Activated T-cell treated with anti-CD3 and anti-CD28 coated beads, Interleukin-2, amount 50 U/mL, for 1 hour (primary cell): ENCODE results near the gene SLX4IP.
"Not testable (repeated sequence)": the region's sequence is repeated elsewhere in the genome, so short reads cannot be mapped to it uniquely, and the experiment has no call there.

Experiments used
- DNase-seq: peaks from one replicate; pipeline ENCODE4 v3.0.0-alpha.2; 2020

SLX4IP gene

DNA sequence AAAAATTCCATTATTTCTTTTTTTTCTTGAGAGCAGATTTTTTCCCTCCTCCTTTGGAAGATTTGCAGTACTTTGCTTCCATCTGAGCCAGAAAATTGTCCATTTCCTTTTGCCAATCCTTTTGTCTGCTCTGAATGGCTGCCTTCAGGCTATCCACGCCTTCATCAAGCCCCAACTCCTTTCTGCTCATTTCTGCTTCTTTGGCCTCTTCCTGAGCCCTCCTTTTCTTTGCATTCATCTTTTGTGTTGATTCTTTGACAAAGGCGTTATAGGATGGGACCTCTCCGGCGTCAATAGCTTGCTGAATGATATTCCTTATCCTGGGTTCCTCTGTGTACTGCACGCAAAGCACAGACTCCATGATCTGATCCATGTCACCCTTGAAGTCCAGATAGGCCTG is 178.3 kb downstream of the SLX4IP start:
- not testable (repeated sequence) for DNase-seq

DNA sequence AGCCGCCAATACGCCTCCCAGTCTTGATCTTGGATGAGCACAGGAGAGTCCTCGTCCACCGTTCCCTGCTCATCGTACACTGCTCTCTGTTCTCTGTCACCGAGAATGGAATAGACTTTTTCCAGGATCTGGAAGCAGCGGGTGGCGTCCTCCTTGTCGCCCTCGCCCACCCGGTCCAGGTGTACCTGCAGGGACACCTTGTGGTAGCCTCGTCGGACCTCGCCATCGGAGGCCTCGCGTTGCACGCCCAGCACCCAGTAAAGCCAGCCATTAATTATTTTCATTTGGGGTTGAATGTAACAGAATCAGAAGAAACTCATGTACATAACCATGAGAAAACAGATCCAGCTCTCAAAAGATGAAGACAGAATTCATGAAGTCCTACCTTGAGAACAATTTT is 178.8 kb downstream of the SLX4IP start:
- DNase-seq = no peak

DNA sequence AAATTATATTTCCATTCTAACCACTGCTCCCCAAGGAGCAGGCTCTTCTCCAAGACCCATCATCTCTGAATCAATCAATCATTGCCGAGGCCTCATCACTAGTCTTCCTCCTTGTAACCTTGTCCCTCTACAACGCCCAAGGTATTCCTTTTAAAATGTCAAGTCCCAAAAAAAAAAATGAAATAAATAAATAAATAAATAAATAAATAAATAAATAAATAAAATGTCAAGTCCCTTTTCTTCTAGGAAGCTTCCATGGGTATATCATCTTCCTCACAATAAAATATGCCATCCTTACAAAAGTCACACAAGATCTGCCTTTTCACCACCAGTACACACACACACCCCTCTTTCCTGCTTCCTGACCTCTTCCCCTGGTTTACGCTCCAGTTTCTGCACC is 181.1 kb downstream of the SLX4IP start:
- DNase-seq = no peak

DNA sequence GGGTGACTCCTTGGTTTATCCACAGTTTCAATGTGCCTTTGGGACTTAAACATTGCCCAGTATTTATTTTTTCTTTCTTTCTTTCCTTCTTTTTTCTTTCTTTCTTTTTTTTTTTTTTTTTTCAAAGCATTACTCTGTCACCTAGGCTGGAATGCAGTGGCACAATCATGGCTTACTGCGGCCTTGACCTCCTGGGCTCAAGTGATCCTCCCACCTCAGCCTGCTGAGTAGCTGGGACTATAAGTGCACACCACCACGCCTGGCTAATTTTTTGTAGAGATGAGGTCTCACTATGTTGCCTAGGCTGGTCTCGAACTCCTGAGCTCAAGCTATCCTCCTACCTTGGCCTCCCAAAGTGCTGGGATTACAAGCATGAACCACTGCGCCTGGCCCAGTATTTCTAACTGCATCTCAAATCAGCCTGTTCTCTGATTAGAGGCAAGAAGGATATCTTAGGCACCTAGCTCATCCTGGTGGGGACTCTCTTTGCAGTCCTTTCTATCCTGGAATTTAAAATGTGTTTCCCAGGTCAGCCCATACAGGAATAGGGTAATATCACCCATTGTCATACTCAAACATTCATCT is 182.5 kb downstream of the SLX4IP start:
- not testable (repeated sequence) for DNase-seq

DNA sequence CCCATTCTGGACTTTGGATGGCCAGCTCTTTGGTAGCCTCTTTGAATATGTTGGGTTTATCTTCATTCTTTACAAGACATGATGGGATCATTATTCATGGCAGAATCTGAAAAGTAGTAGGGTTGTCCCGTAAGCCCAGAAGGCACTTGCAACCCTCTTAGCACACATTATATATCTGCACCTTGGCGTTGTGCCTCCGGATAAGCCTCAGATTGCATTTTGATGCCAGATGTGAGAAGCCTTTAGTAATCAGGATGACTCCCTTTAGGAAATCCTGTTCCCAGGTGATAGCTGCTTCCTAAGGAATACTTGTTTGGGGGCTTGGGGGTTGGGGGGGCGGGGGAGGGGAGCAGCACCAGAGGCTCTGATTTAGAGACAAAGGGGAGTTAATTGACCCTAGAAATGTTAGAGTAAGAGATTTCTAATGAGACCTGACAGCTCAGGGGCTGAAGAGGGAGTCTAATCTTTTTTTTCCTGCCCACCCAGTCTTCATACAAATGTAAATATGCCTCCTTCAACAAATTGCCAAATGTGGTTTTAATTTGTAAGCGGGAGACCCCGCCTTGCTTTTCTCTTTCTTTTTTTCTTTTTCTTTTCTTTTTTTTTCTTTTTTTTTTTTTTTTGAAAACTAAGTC is 183.6 kb downstream of the SLX4IP start:
- no peak for DNase-seq

DNA sequence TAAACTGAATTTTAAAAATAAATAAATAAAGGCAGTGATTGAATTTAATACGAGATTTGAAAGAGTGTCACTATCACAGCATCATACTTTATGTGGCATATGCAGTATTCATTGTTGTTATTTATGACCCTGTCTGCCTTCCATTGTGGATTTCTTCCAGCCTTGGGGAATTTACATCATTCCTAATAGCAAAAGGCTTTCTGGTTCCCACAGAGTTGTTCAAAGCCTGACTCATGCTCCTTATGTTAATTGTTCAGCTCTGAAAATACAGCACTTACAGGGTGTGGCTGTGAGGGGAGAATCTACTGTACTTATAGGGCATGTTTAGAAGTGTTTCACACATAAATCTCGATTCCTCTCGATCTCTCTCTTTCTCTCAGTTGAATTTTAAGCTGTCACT is 184.3 kb downstream of the SLX4IP start:
- no peak for DNase-seq

DNA sequence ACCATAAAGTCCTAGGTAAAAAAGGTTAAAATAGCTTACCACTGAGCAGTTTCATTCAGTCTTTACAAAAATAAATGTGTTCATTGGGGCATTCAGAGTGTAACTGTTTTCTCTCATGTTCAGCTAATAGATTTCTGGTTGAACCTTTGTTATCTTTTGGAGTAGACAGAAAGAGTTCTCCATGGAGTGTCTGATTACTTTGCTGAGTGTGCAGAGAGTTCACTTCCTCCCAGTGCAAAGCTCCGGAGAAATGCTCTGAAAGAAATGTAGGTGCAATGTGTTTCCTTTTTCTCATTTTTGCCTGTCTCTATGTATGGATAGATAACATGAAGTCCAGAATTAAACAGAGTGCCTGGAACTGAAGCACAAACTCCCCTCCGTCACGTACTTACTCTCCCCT is 186.0 kb downstream of the SLX4IP start:
- no peak for DNase-seq

DNA sequence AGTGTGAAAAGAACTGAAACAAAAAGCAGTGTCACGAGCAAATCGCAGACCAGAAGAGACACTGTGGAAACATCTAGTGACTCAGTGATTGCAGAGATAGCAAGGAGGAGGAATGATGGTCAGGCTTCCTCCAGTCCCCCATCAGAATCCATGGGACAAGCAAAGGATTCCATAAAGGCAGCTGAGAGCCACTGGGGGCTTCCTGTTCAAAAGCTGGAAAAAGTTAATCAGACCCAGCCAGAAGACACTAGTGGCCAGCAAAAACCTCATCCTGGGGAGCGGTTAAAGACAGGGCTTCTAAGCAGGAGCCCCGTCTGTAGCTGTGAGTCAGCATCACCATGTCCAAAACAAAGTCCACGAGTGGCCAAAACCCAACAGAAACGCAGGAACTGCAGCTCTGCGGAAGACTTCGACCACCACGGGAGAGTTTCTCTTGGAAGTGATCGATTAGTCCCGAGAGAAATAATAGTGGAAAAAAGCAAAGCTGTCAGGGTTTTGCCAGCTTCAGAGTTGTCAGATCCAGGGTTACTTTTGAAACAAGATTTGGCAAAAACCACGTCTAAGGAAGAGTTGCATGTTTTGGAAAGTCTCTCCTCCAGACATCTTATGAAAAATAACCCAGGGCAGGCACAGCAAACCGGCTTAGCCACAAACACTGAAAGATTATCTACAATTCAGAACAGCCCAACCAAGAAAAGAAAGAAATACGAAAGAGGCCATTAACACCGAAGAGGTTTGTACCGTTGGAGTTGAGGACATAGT is 187.7 kb downstream of the SLX4IP start:
- DNase-seq = no peak

DNA sequence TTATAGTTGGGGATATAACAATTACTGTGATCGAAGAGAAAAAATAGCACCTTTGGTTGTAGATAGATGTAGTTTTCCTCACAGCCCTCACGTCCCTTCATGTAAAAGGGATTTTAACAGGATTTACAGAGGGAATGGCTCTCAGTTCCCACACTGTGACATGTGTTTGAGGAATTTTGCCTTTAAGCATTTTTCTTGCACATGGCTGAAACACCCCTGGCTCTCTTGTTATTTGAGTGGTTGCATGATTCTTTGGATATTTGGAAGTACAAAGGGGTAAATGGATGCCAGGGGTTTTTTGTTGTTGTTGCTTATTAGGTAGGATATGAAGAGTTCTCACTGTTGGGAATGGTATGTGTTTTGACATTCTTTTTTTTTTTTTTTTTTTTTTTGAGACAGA is 190.5 kb downstream of the SLX4IP start:
- no peak for DNase-seq

DNA sequence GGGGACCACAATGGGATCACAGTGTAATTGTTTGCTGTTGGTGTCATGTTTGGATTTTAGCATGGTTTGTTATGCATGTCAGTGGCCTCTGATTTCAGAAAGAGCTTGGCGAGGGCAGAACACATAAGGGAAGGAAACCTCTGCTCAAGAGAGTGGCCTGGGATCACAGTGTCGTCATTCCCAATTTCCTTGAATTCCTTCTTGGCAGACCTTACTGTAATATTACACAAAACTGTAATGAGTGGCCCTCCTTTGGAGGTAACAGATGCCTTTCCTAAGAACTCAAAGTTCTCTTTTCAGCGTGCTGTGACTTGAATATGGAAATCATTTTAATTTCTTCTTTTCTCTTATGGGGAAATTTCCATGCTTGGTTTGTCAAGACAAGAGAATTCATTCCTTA is 191.8 kb downstream of the SLX4IP start:
- no peak for DNase-seq

DNA sequence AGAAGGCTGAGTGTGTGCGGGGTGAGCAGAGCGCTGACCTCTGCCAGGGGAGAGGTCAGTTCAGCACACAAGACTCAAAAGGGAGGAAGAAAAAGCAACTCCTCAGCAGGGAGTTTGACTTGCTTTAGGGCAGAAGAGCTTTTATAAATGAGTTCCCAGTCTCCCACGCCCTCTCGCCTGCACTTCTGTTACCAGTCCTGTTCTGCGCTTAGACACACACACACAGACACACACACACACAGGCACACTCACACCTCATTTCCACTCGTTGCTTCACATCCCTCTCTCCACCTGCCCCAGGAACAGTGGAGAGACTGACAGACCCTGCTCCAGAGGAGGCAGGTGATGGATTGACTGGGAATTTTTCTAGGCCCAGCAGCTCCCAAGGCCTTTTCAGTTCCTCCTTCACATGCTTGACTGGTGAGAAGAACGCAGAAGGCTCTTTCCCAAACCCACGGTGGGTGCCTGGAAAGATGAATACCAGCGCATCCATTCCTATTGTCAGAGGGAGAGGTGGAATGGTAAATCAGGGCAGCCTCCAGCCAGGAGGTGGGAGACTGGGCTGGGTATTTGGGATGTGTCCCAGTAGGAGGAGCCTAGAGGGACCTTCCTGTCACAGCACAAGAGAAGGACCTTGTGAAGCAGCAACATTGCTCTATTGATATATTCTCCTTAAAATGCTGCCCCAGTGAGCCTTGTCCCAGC is 195.0 kb downstream of the SLX4IP start:
- no peak for DNase-seq

DNA sequence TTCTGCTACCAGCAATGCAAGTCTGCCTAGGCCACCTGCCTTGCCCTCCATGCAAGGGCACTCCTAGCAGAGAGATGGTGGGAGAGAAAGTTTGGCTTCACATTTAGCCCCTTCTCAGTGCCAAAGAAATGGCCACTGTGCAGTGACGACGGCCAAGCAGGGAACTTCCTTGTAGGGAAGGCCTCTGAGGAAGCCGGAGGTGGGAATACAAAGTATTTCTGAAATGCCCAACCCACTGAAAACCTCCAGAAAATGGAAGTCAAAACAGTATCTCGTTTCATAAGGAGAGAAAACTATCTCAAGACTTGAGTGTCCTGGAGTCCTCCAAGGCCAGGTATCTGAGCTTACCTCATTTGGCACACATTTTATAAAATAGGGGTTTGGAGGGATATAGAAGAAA is 196.0 kb downstream of the SLX4IP start:
- DNase-seq = no peak

DNA sequence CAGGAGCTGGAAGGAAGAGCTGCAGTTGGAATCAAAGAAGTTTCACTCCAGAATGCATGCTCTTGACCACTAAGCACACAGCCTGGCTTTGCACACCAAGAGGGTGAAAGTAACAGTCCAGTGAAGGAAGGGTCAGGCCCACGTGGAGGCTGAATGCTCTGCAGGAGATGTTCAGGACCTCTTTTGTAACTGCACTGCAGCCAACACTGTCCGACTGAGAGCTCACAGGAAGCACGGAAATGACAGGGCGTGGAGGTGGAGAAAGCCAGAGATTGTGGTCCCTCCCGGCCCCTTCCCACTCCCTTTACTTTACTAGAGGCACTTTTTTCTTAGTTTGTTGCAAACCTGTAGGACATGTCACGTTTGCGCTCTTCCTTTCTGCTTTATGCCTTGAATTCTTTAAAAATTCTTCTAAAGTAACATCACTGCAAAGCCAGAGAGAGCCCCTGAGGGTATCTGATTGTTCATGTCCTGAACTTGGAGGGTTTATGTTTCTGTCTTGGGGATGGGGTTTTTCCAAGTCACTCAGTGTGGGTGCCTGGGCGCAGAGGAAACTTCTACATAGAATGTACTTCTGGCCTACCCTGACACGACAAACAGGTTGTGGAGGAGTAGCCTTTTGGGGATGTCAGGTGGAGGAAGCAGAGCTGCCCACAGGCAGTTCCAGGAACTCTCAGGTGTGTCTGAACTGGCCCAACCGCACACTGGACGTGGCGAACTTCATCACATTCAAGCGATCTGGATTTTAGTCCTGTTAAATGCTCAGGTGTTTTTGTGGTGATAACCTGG is 197.8 kb downstream of the SLX4IP start:
- DNase-seq = no peak

DNA sequence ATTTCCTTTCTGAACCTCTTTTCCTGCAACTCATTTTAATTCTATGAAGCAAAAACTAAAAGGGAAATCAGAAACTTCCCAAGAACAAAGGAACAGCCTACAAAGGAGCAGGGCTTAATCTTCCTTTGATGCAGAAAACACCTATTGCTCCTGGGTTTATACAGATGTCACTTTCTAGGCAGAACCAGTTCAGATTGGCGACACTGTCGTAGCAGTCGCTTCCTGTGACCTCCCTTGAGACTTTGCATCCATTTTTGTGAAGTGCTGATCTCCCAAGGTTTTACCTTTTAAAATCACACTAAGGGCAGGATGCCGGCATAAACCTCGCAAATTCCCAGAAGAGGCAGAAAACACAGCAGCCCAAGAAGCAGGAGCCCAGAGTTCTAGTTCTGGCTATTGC is 198.6 kb downstream of the SLX4IP start:
- no peak for DNase-seq

DNA sequence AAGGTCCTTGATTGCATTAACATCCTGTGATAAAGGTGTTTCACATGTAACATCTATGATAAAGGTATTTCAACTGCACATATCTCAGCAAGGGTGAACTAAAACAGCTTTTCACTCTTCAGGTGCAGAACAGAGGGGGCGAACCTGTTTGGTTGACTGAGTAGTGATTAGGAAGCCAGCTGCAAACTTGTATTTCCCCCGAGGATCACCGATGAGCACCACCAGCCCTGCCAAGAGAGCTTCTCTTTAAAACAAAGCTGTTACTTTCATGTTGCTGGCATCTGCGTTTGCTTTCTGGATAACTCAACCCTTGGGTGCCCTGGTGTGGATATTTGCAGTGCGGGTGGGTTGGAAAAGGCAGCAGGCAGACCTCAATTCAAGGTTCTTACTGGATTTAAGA is 199.1 kb downstream of the SLX4IP start:
- DNase-seq = no peak

DNA sequence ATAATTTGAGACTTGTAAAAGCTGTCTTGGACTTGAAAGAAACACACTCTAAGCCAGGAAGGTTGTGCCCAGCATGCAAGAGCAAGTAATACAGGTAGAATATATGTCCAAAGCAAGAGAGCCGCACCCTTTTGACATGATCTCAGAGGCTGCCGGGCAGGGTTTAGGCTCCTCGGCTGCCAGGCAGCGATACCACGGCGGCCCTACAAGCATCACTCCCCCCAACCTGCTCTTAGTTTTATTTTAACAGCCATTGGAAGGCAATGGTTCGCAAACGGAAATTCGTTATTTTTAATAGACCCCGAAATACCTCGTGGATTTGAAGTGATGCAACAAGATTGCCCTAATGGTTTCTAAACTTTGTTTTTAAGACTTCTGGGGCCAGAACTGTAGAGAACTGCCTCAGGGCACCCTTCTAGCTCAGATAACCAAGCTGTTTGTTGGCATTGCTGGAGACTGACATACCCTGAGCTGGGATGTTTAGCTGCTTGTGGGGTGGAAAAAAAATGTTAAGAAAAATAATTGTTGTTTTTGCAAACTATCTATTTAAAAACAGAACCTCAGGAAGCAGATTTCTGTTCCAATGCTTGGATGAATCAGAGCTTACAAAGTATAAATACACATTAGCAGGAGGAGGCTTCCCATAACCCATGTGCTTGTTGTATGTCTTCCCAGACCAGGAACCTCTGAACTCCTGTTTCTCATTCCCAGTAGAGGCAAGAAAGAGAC is 199.7 kb downstream of the SLX4IP start:
- no peak for DNase-seq

DNA sequence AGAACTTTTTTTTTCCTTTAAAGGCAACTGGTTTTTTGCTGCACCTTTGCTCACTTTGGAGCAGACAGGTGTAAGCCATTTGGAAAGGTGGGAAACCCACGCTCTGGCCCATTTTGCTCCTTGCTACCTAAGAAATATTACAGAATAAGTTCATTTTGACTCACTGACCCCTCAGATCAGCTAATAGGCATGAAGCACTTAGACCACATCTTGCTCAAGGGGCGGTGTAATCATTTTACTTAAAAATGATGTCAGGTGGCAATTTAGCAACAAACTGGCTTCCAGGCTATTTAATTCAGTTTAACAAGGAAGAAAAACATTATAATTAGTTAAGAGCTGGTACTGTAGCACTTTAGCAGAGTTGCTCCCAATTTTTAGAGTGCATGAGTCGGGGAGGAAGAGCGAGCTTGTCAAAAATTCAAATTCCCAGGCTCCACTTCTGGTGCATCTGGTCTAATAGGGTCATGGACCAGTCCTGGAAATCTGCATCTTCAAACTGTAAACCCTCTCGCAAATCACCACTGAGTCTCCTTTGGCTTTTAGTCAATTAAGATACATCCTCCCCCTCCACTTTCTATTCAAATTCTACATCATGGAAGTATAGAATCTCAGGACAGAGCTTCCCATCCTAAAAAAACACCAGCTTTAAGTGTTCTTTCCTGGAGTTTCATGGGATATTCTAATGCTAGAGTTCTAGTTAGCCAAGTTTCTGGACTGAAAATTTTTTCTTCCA is 200.5 kb downstream of the SLX4IP start:
- no peak for DNase-seq

DNA sequence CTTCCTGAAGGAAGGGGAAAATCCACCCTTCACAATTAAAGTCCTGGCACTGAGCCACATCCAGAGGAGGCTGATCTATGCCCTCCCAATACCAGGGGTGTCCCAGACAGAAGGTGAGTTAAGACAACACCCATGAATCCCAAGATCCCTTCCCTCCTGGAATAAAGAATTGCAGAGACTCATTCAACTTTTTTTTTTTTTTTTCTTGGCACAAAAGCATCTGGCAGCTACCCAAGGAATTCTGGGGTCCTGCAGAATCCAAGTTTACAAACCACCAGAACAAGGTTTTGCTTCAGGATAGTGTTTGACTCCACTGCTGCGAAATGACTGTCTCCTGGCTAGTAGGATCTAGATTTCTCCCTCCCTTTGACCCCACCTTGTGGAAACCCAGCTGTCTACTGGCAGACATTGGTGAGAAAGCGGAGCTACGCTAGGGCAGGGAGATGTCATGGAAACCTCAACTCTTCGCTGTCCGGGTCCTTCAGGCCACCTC is 201.3 kb downstream of the SLX4IP start:
- no peak for DNase-seq

DNA sequence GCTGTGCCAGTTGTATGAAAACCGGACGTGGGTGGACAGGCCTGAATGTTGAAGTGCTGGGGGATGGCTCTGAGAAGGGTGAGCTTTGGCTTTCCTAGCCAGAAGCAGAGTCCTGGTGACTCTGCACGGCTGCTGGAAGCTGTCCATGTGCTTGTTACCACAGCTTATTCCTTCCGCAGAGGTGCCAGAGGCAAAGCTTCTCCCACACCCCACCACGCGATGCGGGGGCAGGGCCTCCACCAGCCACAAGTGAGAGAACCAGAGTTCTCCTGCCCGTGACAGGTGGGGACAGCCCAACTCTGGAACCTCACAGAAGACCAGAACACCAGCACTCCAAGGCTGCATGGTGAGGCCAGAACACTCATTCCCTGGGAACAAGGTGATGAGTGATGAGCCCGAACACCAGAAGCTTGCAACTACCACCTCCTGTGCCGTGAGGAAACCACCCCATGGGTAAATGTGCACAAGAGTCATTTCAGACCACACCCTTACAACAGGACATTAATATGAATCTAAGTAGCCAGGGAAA is 202.0 kb downstream of the SLX4IP start:
- DNase-seq = no peak

DNA sequence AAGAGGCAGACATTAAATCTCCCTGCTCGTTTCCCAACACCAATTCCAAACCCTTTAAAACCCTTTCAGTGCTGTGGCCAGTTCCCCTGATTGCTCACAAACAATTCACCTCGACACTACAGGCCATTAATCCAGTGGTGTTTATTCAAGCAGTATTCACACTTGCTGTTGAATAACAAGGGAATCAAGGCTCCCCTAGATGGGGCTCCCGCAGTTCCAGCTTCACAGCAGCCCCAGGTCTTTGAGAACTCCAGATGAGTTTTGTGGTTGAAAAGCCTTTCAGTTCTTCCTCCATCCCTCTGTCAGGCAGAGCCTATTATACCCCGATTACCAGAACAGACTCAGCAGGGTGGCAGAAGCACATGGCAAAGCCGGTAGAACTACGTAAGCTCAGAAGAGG is 202.5 kb downstream of the SLX4IP start:
- no peak for DNase-seq

DNA sequence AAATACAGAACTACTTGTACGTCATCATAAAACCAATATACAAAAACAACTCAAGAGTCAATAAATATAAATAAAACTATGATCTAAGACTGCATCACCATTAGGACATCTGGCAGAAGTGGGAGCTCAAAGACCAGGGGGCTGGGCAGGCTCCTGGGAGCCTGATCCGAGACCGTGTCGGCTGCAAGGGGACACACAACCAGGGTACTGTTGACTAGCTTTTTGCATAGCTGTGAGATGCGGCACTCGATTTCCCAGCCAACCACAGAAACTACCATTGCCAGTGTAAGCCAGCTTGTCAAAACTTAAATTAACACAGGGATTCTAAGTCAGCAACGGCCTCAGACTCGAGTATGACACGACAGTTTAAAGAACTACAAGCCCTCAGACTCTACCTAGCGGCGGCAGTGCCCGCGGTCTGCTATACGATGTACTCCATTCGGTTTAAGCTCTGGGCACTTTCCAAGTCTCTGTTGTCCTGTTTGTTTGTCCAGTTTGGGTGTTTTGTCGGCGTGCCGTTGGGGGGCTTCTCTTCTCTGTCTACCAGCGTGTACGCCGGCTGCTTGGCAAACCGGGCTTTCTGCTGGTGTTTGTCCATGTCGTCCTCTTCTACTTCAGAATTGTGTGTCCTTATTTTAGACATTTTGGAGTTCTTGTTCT is 204.1 kb downstream of the SLX4IP start:
- no peak for DNase-seq
